ENCODE measurements around the gene PIP5K1C.
A peak's percentile ranks its signal among the peaks of the same experiment; 100 is the strongest.

PIP5K1C gene

GRCh38 chr19:3722443-3723109, 22.3 kb upstream of the PIP5K1C start:
- Histone ChIP-seq H3K27ac (no peak overlapping the region), H3K4me3 (peak overlapping the region in 1 of 7 experiments; percentile 2)

- peak overlapping the region in 5 of 7 experiments; percentile 0 to 26 (median 6) for H3K4me3 ChIP-seq
Observed at GRCh38 chr19:3721887-3722442, 21.7 kb upstream of the PIP5K1C start.

DNA sequence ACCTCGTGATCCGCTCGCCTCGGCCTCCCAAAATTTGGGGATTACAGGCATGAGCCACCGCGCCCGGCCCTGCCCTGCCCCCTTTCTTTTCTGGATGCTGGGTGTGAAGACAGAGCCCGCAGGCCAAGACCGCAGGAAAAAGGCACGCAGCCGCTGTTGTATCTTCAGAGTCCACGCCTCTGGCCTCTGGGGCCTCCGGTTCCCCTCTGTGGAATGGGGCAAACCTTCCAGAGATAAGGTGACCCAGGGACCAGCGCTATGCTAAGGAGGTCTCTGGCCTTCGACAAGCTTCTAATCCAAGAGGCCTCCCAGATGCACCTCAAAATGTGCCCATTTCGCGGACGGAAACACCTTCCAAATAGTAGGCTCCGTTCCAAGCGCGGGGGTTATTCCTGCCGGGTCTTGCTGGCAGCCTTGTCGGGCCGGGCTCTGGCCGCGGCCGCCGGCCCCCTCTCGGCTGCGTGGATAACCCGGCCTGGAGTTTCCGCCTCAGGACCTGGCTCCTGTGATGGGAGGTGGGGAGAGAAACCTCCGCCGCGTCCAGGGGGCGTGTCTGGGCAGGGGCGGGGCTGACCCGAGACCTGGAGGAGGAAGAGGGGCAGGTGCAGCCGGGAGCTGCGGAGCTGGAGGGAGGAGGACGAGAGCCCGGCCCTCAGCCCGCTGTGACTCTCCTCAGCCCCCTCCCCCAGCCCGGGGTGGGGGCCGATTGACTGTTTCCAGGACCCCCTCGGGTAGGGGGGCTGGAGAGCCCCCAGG, 21.0 kb upstream of the PIP5K1C start:
- peak overlapping the region in 5 of 7 experiments; percentile 0 to 26 (median 6) for H3K4me3 ChIP-seq
- no peak overlapping the region for H3K27ac ChIP-seq

More at GRCh38 chr19:3721887-3722442, 21.7 kb upstream of the PIP5K1C start:
- H3K27ac ChIP-seq: no peak overlapping the region

- H3K27ac ChIP-seq: no peak overlapping the region
- no peak overlapping the region for H3K4me3 ChIP-seq
Observed at GRCh38 chr19:3720349-3720917, 20.2 kb upstream of the PIP5K1C start.

DNA sequence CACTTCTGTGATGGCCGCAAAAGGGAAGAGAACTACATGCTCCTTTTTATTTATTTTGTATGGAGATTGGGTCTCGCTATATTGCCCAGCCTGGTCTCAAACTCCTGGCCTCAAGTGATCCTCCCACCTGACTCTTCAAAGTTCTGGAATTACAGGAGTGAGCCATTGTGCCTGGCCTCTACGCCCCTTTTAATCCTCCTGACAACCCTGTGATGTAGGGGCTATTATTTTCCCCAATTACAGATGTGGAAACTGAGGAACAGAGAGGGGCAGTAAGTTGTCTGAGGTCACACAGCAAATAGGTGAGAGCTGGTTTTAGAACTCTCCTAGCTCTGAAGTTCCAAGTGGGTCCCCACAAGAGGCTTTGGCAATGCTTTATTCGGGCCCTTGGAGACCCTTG, 19.6 kb upstream of the PIP5K1C start:
- no peak overlapping the region for H3K27ac ChIP-seq
- no peak overlapping the region for H3K4me3 ChIP-seq

GRCh38 chr19:3716147-3716668, 15.9 kb upstream of the PIP5K1C start:
- Histone ChIP-seq H3K27ac (no peak overlapping the region), H3K4me3 (no peak overlapping the region)

DNA sequence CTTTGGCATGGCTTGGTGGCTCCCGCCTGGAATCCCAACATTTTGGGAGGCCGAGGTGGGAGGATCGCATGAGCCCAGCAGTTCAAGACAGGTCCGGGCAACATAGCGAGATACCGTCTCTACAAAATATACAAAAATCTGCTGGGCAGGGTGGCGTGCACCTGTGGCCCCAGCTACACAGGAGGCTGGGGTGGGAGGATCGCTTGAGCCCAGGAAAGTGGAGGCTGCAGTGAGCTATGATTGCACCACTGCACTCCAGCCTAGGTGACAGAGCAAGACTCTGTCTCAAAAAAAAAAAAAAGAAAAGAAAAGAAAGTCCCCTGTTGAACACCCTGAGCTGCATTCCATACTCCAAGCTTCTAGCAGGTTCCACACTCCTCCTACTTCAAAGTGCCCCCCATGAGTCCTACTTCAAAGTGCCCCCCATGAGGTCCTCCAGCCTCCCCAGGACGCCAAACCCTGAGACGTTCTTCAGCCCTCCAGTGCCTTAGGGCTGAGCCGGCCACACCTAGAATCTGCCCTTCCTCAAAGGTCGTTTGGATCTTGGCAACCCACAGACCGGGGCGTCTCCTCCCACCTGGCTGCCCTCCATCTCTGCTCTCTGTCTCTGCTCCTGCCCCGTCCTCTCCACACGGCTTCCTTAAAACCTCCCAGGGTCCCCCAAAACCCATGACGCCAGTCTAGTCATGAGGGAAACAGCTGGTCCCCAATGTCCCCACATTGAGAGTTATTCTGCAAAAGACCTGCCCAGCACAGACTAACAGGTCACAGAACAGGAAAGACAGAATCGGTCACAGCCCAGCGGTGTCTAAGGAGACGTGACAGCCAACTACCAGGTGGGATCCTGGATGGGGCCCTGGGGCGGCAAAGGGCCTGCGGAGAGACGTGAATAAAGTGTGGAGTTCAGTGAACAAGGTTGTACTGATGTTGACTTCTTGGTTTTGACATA, 12.7 kb upstream of the PIP5K1C start:
- Histone ChIP-seq H3K27ac (peak overlapping the region in 2 of 21 experiments; percentile 34 to 38), H3K4me3 (no peak overlapping the region)

GRCh38 chr19:3710265-3710812, 10.1 kb upstream of the PIP5K1C start:
- Histone ChIP-seq H3K4me3 (no peak overlapping the region), H3K27ac (no peak overlapping the region)

DNA sequence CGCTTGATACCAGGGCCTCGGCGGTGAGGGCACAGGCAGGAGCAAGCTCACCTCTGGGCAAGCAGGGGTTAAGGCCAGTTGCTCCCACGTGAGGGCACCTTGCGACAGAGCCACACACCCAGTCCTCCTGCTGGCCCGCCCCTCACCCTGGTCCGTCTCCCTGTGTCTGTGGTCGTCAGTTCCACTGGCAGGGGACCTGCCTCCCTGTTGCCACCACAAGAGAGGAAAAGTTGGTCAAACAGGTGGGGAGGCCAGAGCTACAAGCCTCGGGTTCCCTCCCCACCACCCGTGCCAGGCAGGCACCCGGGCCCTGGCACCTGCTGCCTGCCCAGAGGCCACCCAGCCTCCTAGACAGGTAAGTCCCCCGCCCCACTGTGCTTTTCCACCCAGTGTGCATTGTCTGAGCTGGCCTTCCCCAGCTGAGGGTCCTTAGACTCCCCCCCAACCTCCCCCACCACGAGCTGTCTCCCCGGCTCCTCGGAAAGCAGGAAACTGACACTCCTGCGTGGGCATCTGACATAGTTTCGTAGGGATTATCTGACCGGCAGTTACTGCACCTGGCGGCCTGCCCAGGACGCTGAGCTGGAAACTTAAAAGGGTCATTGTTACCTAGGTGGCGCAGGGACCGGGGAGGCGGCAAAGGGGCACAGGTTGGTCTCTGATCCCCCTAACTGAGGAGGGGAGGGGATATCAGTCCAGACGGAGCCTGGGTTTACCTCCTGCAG, 8.1 kb upstream of the PIP5K1C start, which contains the start of gene TJP3:
TSS of gene TJP3 (plus strand) at position 178 of the 725 bp plus-strand sequence. CDS start 20,049 bp downstream, outside the sequence.
- H3K4me3 ChIP-seq: peak within 1 kb of the TSS in 1 of 7 experiments; percentile 26
- H3K27ac ChIP-seq: peak within 1 kb of the TSS in 6 of 21 experiments; percentile 2 to 58 (median 45)

- Histone ChIP-seq H3K27ac (peak overlapping the region in 2 of 21 experiments; percentile 2 to 58), H3K4me3 (no peak overlapping the region)
Observed at GRCh38 chr19:3707868-3708206, 7.6 kb upstream of the PIP5K1C start.

DNA sequence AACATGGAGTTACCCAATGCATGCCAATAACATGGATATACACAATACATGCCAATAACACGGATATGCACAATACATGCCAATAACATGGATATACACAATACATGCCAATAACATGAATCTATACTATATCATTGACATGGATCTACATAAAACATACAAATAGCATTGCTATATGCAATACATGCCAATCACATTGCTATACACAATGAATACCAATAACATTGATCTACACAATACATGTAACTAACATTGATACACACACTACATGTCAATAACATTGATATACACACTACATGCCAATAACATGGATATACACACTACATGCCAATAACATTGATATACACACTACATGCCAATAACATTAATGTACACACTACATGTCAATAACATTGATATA, 932 bp upstream of the PIP5K1C start:
- H3K27ac ChIP-seq: no peak overlapping the region

GRCh38 chr19:3699741-3700241, 477 bp downstream of the PIP5K1C start:
- Histone ChIP-seq H3K4me3 (peak overlapping the region; percentile 54 to 98 (median 82)), H3K27ac (peak overlapping the region in 20 of 21 experiments; percentile 12 to 88 (median 79))

More for the DNA sequence above, 932 bp upstream of the PIP5K1C start:
- no peak overlapping the region for H3K4me3 ChIP-seq

- Histone ChIP-seq H3K4me3 (peak overlapping the region; percentile 54 to 98 (median 82)), H3K27ac (peak overlapping the region in 20 of 21 experiments; percentile 12 to 88 (median 79))
Observed at GRCh38 chr19:3698974-3699740, 1.1 kb downstream of the PIP5K1C start.

- Histone ChIP-seq H3K27ac (peak overlapping the region in 10 of 21 experiments; percentile 17 to 88 (median 82)), H3K4me3 (peak overlapping the region in 2 of 7 experiments; percentile 82 to 98)
Observed at GRCh38 chr19:3698386-3698950, 1.8 kb downstream of the PIP5K1C start.

DNA sequence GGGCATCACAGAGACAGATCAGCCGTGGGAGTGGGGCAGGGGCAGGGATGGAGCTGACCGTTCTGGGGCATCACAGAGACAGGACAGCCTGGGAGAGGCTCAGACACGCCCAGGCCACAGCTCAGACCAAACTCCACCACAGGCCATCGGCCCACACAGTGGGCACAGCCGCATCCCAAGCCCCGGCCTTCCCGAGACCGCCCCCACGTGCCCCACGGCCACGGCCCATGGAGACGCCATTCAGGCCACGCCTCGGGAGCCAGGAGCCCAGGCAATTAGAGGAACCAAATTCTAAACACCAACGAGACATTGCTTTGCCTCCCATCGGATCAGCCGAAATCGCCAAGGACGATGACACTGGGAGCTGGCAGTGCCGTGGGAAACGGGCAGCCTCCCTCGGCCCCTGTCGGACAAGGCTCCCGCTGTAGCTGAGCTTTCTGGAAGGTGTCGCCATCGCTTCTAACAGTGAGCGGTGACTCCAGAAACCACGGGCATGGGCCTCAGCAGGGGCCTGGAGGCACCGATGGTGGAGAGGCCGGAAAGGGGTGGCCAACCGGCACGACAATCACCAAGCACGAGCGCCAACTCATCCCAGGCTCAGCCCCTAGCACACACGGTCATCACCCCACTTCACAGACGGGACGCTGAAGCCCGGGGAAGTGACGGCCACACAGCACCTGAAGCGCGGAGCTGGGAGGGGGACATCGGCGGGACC, 2.4 kb downstream of the PIP5K1C start:
- Histone ChIP-seq H3K27ac (peak overlapping the region in 3 of 21 experiments; percentile 29 to 81 (median 79)), H3K4me3 (no peak overlapping the region)

GRCh38 chr19:3697094-3697493, 3.2 kb downstream of the PIP5K1C start:
- H3K4me3 ChIP-seq: no peak overlapping the region
- no peak overlapping the region for H3K27ac ChIP-seq
